ENCODE measurements around the gene CFAP45. TPM values are rescaled to one million over a fixed set of nuclear protein-coding genes. Genes with fewer than 3 reads are reported as not detected.
A peak's percentile ranks its signal among the peaks of the same experiment; 100 is the strongest.

The CFAP45 gene
- 1.7 TPM for total RNA-seq
- long read RNA-seq, partial matches to known transcripts: 0 of 1 reads
- long read RNA-seq, other reads (novel, unspliced or antisense): 1 of 1 reads

GRCh38 chr1:159900086-159900680 lies at the start of gene CFAP45:
Gene CFAP45 (minus strand): TSS chr1:159900165. CDS start chr1:159900098, 67 bp downstream.
- intact Hi-C loops (cut with micrococcal nuclease): no loop called here

DNA sequence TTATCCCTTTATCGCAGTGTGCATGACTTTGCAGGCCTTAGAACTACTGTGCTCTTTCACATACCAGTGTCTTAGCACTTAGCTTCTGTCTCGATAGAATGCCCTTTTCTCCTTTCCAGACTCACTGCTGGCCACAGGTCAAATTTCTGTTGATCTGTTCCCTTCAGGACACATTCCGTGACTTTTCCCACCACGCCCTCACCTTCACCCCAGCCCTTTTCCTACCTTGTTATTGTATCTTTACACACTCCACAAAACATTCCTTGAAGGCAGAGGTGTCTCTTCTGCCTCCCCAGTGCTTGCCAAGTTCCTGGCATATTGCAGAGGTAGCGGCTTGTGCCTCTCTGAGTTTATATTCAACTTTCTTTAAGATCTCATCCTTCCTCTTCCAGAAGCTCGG lies 49.2 kb upstream of the CFAP45 start:
- intact Hi-C loops (cut with micrococcal nuclease): no loop called here
- ATAC-seq (no peak), DNase-seq (no peak)

More at GRCh38 chr1:159900086-159900680, at the start of gene CFAP45:
- DNase-seq (peak; percentile 87), ATAC-seq (peak; percentile 93)

DNA sequence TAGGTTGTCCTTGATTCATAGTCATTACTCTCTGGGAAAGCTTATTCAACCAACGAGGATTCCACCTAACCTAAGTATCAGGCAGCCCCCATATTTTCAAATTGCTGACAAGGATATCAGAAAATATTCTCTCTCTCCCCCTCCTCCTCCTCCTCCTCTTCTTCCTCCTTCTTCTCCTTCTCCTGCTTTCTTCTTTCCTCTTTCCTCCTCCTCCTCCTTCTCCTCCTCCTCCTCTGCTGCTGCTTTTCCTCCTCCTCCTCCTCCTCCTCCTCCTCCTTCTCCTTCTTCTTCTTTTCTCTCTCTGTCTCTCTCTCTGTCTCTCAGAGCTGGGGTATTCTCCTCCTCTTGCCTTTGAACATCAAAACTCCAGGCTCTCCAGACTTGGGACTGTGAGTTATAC lies 48.0 kb upstream of the CFAP45 start:
- DNase-seq: no peak
- no peak for ATAC-seq
- intact Hi-C loops (cut with micrococcal nuclease): no loop called here

GRCh38 chr1:159946242-159947187 lies 46.5 kb upstream of the CFAP45 start:
- DNase-seq (no peak), ATAC-seq (no peak)
- intact Hi-C loops (cut with micrococcal nuclease): no loop called here

GRCh38 chr1:159945483-159946241 lies 45.7 kb upstream of the CFAP45 start, which contains the start of gene IGSF9:
Gene IGSF9 (minus strand): TSS chr1:159945613. CDS start chr1:159943454, 2,159 bp downstream.
- intact Hi-C loops (cut with micrococcal nuclease): no loop called here

GRCh38 chr1:159944623-159945455 lies 44.9 kb upstream of the CFAP45 start:
- DNase-seq (no peak), ATAC-seq (no peak)
- intact Hi-C loops (cut with micrococcal nuclease): no loop called here

More at GRCh38 chr1:159945483-159946241, 45.7 kb upstream of the CFAP45 start, which contains the start of gene IGSF9:
- peak; percentile 90 for DNase-seq
- peak; percentile 98 for ATAC-seq

DNA sequence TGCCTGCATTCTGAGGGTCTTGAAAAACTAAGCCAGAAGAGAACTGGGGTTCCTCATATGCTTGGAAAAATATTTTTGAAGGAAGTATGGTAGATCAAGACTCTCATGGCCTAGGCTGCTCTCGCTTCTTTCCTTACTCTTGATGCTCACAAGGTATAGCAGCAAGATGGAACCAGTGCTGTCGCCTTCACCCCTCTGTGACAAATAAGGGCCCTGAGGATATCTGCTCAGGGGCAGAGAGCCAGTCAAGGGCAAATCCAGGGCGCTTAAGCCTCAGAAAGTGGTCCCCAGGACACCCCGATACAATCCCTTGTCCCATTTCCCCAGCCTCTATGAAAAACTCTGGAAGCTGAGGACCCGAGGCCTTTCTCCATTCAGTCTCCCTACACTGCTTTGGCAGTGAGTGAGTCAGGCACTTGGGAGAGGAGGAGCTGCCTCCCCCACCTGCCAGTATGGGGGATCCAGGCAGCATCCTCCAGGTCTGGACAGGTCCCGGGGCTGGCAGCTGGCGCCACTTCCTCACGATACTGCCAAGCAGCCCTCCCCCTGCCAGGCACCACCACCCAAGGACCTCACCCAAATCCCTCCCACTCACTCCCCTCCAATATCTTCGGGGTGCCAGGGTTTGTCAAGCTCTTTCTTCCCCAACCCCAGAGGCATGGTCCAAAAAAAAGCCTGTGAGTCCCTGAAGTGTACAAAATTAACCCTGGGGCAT lies 44.1 kb upstream of the CFAP45 start:
- DNase-seq: no peak
- ATAC-seq: no peak
- intact Hi-C loops (cut with micrococcal nuclease): no loop called here

- intact Hi-C loops (cut with micrococcal nuclease): no loop called here
- ATAC-seq (no peak), DNase-seq (no peak)
Measured at GRCh38 chr1:159943278-159943640, 43.3 kb upstream of the CFAP45 start.

DNA sequence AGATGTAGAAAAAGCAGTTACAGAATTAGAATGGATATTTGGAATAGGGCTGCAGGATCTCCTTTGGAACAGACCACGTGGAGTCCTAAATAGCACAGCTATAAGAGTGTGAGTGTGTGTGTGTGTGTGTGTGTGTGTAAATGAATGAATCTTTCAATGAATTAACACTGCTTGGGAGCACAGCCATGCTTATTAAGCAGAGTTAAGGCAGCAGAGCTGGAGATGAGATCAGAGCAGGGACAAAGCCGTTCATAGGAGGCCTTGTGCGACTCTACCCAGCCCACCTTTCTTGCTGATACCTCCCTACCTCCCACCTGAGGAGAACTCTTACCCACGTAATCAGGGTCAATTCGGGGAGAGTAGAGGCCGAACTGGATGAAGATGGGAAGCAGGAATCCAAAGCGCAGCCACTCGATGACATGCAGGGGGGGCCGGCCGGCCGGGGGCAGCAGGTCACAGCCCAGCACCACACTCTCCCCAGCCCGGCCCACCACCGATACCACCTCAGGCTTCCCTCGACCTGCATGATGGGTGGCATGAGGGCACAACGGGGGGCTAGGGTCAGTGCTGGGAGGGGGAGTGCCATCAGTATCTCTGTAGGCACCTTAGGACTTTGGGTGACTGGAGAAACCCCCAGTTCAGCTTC lies 42.8 kb upstream of the CFAP45 start:
- intact Hi-C loops (cut with micrococcal nuclease): no loop called here
- DNase-seq (no peak), ATAC-seq (no peak)

DNA sequence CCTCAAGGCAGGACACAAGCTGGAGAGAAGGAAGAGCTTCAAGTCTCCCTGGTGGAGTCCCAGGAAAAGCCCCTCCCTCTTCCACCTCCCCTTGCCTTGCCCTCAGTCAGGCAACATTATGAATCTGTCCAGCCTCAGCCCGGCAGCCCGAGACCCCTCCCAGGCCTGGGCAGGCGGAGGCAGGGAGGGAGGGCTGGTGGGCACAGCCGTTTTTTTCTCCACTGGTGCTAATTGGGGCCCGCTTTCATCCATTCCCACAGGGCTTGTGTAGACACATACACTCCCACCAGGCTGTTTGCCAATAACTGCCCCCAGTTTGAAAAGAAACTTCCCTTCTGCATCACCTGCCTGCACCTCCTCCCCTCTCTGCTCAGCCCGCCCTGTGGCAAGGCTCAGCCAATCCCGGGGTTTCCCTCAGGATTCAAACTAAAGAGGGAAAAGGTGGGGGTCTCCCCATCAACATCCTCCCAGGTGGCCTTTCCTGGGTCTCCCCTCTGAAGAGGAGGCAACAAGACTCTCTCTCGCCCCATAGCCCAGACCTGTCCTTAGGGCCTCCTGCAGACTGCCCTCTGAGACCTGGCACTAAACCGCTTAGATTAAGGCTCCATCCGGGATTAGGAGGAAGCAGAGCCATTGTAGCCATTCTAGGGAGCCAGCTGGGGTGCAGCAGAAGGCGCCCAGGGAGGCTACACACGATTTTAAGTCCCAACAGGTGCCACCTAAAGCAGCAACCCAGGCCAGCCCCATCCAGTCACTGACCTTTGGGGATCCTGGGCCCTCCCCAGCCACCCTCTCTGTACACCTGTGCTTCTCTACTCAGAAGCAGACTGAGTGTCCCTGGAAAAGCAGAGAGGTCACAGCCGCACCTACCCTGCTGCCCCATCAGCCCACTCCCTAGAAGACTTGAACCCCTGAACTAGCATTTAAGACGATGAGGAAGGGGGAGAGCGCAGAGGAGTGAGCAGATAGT lies 41.9 kb upstream of the CFAP45 start:
- DNase-seq: no peak
- ATAC-seq: no peak
- intact Hi-C loops (cut with micrococcal nuclease): no loop called here

DNA sequence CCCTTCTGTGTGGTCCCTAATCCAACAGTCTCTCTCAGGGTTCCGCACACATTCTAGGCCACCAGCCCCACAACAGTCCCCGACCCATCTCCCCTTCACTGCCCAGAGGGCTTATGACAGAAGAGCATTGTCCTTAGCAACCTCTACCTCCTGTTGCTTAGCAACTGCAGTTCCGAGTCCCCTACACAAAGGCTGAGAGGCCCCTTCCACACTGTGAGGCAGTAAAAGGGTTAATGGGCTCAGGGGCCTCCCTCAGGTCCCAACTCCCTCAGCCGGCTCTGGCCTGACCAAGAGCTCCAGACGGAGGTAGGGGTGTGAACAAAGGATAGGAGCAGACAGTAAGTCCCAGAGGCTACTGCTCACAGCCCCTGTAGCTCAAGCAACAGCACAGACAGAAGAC lies 41.2 kb upstream of the CFAP45 start:
- intact Hi-C loops (cut with micrococcal nuclease): no loop called here
- DNase-seq (no peak), ATAC-seq (no peak)

DNA sequence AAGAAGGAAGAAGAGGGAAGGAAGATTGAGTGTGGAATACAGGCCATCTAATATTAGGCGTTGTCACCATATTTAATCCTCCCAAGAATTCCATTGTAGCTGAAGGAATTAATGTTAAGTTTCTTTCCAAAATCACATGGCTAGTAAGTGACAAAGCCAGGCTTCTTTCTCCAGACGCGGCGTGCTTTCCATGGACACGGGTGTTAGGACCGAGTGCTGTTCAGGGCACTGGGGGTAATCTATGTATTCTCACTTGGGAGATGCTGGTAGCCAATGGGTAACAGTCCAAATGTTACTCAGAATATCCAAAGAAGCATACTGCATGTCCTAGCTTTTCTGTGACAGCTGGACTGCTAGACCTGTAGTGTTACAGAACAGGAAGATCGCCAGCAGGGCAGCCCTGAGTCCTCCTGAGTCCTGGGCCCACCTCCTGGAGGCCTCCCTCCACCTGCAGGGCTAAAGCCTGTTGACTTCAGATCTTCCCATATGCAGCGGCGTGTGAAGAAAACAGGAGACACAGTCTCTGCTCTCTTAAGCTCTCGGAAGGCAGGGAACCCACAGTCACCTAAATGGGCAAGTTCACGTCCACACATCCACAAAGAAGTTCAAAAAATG lies 40.1 kb upstream of the CFAP45 start:
- no peak for DNase-seq
- intact Hi-C loops (cut with micrococcal nuclease): no loop called here

GRCh38 chr1:159939678-159940002 lies 39.7 kb upstream of the CFAP45 start:
- no peak for ATAC-seq
- intact Hi-C loops (cut with micrococcal nuclease): loop anchor here (10.0 kb wide), 1 partner anchor 65 kb away; no protein-coding TSS in a partner anchor
- no peak for DNase-seq

More for the DNA sequence above, 40.1 kb upstream of the CFAP45 start:
- ATAC-seq: no peak

GRCh38 chr1:159938905-159939677 lies 39.1 kb upstream of the CFAP45 start:
- intact Hi-C loops (cut with micrococcal nuclease): loop anchor here (10.0 kb wide), 1 partner anchor 66 kb away; no protein-coding TSS in a partner anchor
- ATAC-seq (no peak), DNase-seq (no peak)

DNA sequence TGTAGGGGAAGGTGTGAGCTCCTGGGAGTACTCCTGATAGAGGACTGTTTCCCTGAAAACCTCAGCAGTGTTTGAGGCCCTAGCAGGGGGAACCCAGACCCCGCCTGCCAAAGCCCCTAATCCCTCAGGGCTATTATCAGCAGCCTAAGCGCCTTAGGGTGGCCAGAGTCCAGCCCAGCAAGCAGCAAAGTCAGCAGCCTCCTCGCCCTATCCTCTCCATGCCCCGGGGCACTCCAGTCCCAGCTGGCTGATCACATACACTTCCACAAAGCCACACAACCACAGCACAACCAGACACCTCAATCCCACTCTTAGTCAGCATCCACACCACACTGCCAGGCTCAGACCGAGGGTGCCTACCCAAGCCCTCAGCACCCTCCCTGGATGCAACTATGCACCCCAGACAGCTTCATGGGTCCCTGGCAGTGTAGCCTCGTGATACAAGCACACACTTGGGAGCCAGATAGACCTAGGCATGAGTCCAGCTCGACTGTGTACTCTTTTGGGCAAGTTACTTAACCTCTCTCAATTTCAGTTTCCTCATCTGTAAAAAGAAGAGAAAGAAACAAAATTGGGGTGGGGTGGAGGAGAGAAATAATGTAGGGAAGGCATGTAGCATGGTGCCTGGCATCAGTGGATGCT lies 38.4 kb upstream of the CFAP45 start:
- ATAC-seq: no peak
- DNase-seq: no peak
- intact Hi-C loops (cut with micrococcal nuclease): loop anchor here (10.0 kb wide), 1 partner anchor 66 kb away; no protein-coding TSS in a partner anchor
